ENCODE data around the gene GALNT10. TPM values are rescaled to one million over a fixed set of nuclear protein-coding genes. Genes with fewer than 3 reads are reported as not detected.

GALNT10 gene
- total and polyA plus RNA-seq, 9 of the 15 experiments (the other 6 are each of a cell fraction or from before 2014, with no cell fraction given), result 4.6 to 37.1 (median 13.3) TPM

DNA sequence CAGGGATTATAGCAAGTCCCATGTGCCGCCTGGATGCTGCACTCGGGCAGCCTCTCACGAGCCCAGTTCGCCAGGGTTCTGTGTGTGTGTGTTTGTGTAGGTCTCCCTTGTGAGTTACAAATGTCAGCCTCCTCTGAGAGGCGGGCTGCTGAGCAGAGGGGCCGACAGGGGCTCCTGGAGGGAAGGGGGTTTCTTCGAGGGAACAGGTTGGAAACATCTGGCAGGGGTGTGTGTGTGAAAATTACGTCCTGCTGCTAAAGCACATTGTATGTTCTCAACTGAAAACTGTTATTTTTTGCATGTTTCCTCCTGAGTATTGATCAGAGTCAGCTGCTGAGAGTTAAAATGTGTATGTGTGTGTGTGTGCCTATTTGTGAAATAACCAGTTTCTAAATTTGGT, 9.7 kb downstream of the GALNT10 start:
- in situ Hi-C loops (cut with MboI) (no loop called here), intact Hi-C loops (cut with micrococcal nuclease) (no loop called here)
- Histone ChIP-seq H3K9me3 (replicated peaks; ENCODE audit: control insufficient read depth, insufficient read depth, low read depth, low read length) (no peaks in the 10 kb centered on the region), H3K4me3 (no peak overlapping the region), H3K27ac (ENCODE audit: extremely low read depth, low read depth, low read length) (peak overlapping the region; percentile 57; the same call in 1 of the 3 replicates), H3K79me2 (ENCODE audit: control insufficient read depth, insufficient read depth, low read length) (peaks cover 70% of the 10 kb centered on the region), H3K9ac (ENCODE audit: insufficient read depth in 1 of 2, low read depth in 2 of 2, low read length in 2 of 2) (peak overlapping the region in 1 of 2 experiments; percentile 67; a peak in 2 of 4 replicates), H3K4me2 (ENCODE audit: insufficient read depth, low read length) (peak overlapping the region; percentile 21; the same call in 1 of the 2 replicates), H3K27me3 (ENCODE audit: control insufficient read depth in 2 of 2, insufficient read depth in 2 of 2, low read length in 2 of 2) (no peaks in the 10 kb centered on the region), H4K20me1 (replicated peaks; ENCODE audit: control insufficient read depth, insufficient read depth, low read length) (no peaks in the 10 kb centered on the region), H3K9me1 (ENCODE audit: control insufficient read depth, insufficient read depth, low read length) (no peaks in the 10 kb centered on the region), H3K4me1 (replicated peaks in 1 of 2; ENCODE audit: control insufficient read depth in 2 of 2, insufficient read depth in 2 of 2, low read length in 2 of 2) (peaks cover 44 to 87% of the 10 kb centered on the region in 2 experiments), H2AFZ (ENCODE audit: low read depth, low read length) (no peak overlapping the region), H3K36me3 (ENCODE audit: control insufficient read depth, insufficient read depth, low read length) (peaks cover 21% of the 10 kb centered on the region)
- TF ChIP-seq CBFA2T3 (IDR thresholded peaks at IDR 0.05) (no peak), ZNF347 (CRISPR knock-in tag; IDR thresholded peaks at IDR 0.05; ENCODE audit: low read depth) (no peak), GATAD2B (IDR thresholded peaks at IDR 0.05; ENCODE audit: borderline replicate concordance) (no peak), XRCC5 (IDR thresholded peaks at IDR 0.05; ENCODE audit: low read depth, low read length) (no peak), ZBTB8A (IDR thresholded peaks at IDR 0.05; ENCODE audit: partially characterized antibody) (no peak), ZNF197 (CRISPR knock-in tag; IDR thresholded peaks at IDR 0.05; ENCODE audit: low read depth) (no peak), ZNF398 (CRISPR knock-in tag; IDR thresholded peaks at IDR 0.05) (no peak), CHD2 (IDR thresholded peaks at IDR 0.05; ENCODE audit: low read depth, low read length) (no peak), ZNF274 (IDR thresholded peaks at IDR 0.05; ENCODE audit: borderline replicate concordance, low read depth, low read length) (no peak), IRF1 (CRISPR knock-in tag; IDR thresholded peaks at IDR 0.05; ENCODE audit: borderline replicate concordance) (no peak)
- WGBS (ENCODE audit: insufficient coverage, low coverage, missing lambda C conversion rate), result 89% methylated on average over 8 of the region's 8 CpGs
- DNase-seq (ENCODE audit: extremely low read depth in 1 of 4, low spot score in 3 of 4), result no peak
- FAIRE-seq, result no peak
- ChIA-PET CTCF (ENCODE audit: low intra/inter-chr PET ratio) (no interaction called here), POLR2A (interaction anchor here (0.6 to 2.2 kb wide), 4 partner anchors 9 to 266 kb away, joined by 3 to 9 read pairs (median 4); partner anchors contain the start of gene GALNT10)
- BruUV-seq (replicated peaks), result no TSS peak
- ATAC-seq, result no peak

Measured in K562 (cell line).